A673 (cell line): ENCODE data around the gene ERGIC1.
"Not testable (repeated sequence)": the region's sequence is repeated elsewhere in the genome, so short reads cannot be mapped to it uniquely, and the experiment has no call there.

Experiments used
- EZH2 ChIP-seq: fragments of 200-600 bp; sonication (generic); IDR thresholded peaks from 2 replicates; pipeline ENCODE4 v1.6.1; 2017; ENCODE audit warnings: borderline replicate concordance, low read depth, mild to moderate bottlenecking, mixed read lengths, antibody characterized with exemption, low read length; ENCODE audit not compliant: poor library complexity, severe bottlenecking
- TF ChIP-seq, protein P1 (sequence below): fragments of 300-800, 200-600 bp; sonication (generic); conservative IDR thresholded peaks from 2 replicates; pipeline ENCODE4 v1.5.1; 2017; ENCODE audit warnings: low read depth, mild to moderate bottlenecking, antibody characterized with exemption, low read length, moderate library complexity, mixed read lengths

DNA sequence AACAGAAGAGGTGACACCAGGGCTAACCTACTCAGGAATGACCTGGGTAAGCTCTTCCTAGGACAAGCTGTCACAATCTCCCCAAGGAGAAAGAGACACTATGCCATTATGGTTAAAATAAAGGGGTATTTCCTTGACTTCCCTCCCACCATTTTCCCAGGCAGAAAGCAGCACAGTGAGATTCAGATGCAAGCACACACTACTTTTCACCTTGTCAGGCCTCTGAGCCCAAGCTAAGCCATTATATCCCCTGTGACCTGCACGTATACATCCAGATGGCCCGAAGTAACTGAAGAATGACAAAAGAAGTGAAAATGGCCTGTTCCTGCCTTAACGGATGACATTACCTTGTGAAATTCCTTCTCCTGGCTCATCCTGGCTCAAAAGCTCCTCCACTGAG, 46.5 kb upstream of the ERGIC1 start:
- TF ChIP-seq EZH2, result not testable (repeated sequence)
- TF ChIP-seq, protein P1, sequence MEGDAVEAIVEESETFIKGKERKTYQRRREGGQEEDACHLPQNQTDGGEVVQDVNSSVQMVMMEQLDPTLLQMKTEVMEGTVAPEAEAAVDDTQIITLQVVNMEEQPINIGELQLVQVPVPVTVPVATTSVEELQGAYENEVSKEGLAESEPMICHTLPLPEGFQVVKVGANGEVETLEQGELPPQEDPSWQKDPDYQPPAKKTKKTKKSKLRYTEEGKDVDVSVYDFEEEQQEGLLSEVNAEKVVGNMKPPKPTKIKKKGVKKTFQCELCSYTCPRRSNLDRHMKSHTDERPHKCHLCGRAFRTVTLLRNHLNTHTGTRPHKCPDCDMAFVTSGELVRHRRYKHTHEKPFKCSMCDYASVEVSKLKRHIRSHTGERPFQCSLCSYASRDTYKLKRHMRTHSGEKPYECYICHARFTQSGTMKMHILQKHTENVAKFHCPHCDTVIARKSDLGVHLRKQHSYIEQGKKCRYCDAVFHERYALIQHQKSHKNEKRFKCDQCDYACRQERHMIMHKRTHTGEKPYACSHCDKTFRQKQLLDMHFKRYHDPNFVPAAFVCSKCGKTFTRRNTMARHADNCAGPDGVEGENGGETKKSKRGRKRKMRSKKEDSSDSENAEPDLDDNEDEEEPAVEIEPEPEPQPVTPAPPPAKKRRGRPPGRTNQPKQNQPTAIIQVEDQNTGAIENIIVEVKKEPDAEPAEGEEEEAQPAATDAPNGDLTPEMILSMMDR, result not testable (repeated sequence)
